ENCODE data around the gene COPB2. TPM values are rescaled to one million over a fixed set of nuclear protein-coding genes. Genes with fewer than 3 reads are reported as not detected.

Gene COPB2
- total RNA-seq, 1 experiment from 2014 or later, result 138 TPM

GRCh38 chr3:139317660-139318430 is 71.6 kb downstream of the COPB2 start:
- Histone ChIP-seq H3K4me1 (ENCODE audit: insufficient read depth, low read length, poor library complexity, severe bottlenecking) (no peaks in the 10 kb centered on the region), H3K27ac (ENCODE audit: low read depth, low read length, poor library complexity, severe bottlenecking) (no peak overlapping the region), H3K27me3 (replicated peaks; ENCODE audit: insufficient read depth, low read depth, low read length, poor library complexity) (peaks cover 14% of the 10 kb centered on the region), H3K36me3 (ENCODE audit: insufficient read depth, low read length, poor library complexity, severe bottlenecking) (no peaks in the 10 kb centered on the region), H3K4me3 (ENCODE audit: low read depth, low read length, poor library complexity, severe bottlenecking) (no peak overlapping the region), H3K9me3 (ENCODE audit: low read depth, low read length, poor library complexity, severe bottlenecking) (no peaks in the 10 kb centered on the region)
- no TSS peak for BruUV-seq (replicated peaks)
- DNase-seq (ENCODE audit: low spot score), result no peak
- TF ChIP-seq CTCF (conservative IDR thresholded peaks at IDR 0.05; ENCODE audit: low read depth, low read length), result no peak
- no peak for TF ChIP-seq EZH2 (IDR thresholded peaks at IDR 0.05; ENCODE audit: borderline replicate concordance, low read depth, low read length, poor library complexity, severe bottlenecking)
- CTCF ChIA-PET, result no interaction called here
- POLR2A ChIA-PET (ENCODE audit: low non-redundant PET), result no interaction called here
- intact Hi-C loops (cut with micrococcal nuclease; ENCODE audit: unreplicated experiment), result no loop called here

GRCh38 chr3:139317215-139317614 is 72.2 kb downstream of the COPB2 start:
- Histone ChIP-seq H3K4me1 (ENCODE audit: insufficient read depth, low read length, poor library complexity, severe bottlenecking) (no peaks in the 10 kb centered on the region), H3K4me3 (ENCODE audit: low read depth, low read length, poor library complexity, severe bottlenecking) (no peak overlapping the region), H3K36me3 (ENCODE audit: insufficient read depth, low read length, poor library complexity, severe bottlenecking) (no peaks in the 10 kb centered on the region), H3K9me3 (ENCODE audit: low read depth, low read length, poor library complexity, severe bottlenecking) (no peaks in the 10 kb centered on the region), H3K27me3 (replicated peaks; ENCODE audit: insufficient read depth, low read depth, low read length, poor library complexity) (peaks cover 8% of the 10 kb centered on the region), H3K27ac (ENCODE audit: low read depth, low read length, poor library complexity, severe bottlenecking) (no peak overlapping the region)
- intact Hi-C loops (cut with micrococcal nuclease; ENCODE audit: unreplicated experiment), result no loop called here
- no TSS peak for BruUV-seq (replicated peaks)
- ChIA-PET POLR2A (ENCODE audit: low non-redundant PET) (no interaction called here), CTCF (no interaction called here)
- no peak for DNase-seq (ENCODE audit: low spot score)
- TF ChIP-seq EZH2 (IDR thresholded peaks at IDR 0.05; ENCODE audit: borderline replicate concordance, low read depth, low read length, poor library complexity, severe bottlenecking), result no peak
- TF ChIP-seq CTCF (conservative IDR thresholded peaks at IDR 0.05; ENCODE audit: low read depth, low read length), result no peak

GRCh38 chr3:139313921-139314320 is 75.5 kb downstream of the COPB2 start:
- Histone ChIP-seq H3K4me3 (ENCODE audit: low read depth, low read length, poor library complexity, severe bottlenecking) (no peak overlapping the region), H3K4me1 (ENCODE audit: insufficient read depth, low read length, poor library complexity, severe bottlenecking) (no peaks in the 10 kb centered on the region), H3K36me3 (ENCODE audit: insufficient read depth, low read length, poor library complexity, severe bottlenecking) (no peaks in the 10 kb centered on the region), H3K27me3 (replicated peaks; ENCODE audit: insufficient read depth, low read depth, low read length, poor library complexity) (no peaks in the 10 kb centered on the region), H3K9me3 (ENCODE audit: low read depth, low read length, poor library complexity, severe bottlenecking) (no peaks in the 10 kb centered on the region), H3K27ac (ENCODE audit: low read depth, low read length, poor library complexity, severe bottlenecking) (no peak overlapping the region)
- no peak for DNase-seq (ENCODE audit: low spot score)
- ChIA-PET CTCF (no interaction called here), POLR2A (ENCODE audit: low non-redundant PET) (no interaction called here)
- no TSS peak for BruUV-seq (replicated peaks)
- intact Hi-C loops (cut with micrococcal nuclease; ENCODE audit: unreplicated experiment), result no loop called here
- TF ChIP-seq CTCF (conservative IDR thresholded peaks at IDR 0.05; ENCODE audit: low read depth, low read length) (no peak), EZH2 (IDR thresholded peaks at IDR 0.05; ENCODE audit: borderline replicate concordance, low read depth, low read length, poor library complexity, severe bottlenecking) (no peak)

Measured in A673 (cell line).